ENCODE data around the gene INCA1. TPM values are rescaled to one million over a fixed set of nuclear protein-coding genes. Genes with fewer than 3 reads are reported as not detected.

Gene INCA1
- total and polyA plus RNA-seq, 2 of the 13 experiments (the other 11 are each of a cell fraction or from before 2014, with no cell fraction given) = 0.93 to 2.6 TPM

DNA sequence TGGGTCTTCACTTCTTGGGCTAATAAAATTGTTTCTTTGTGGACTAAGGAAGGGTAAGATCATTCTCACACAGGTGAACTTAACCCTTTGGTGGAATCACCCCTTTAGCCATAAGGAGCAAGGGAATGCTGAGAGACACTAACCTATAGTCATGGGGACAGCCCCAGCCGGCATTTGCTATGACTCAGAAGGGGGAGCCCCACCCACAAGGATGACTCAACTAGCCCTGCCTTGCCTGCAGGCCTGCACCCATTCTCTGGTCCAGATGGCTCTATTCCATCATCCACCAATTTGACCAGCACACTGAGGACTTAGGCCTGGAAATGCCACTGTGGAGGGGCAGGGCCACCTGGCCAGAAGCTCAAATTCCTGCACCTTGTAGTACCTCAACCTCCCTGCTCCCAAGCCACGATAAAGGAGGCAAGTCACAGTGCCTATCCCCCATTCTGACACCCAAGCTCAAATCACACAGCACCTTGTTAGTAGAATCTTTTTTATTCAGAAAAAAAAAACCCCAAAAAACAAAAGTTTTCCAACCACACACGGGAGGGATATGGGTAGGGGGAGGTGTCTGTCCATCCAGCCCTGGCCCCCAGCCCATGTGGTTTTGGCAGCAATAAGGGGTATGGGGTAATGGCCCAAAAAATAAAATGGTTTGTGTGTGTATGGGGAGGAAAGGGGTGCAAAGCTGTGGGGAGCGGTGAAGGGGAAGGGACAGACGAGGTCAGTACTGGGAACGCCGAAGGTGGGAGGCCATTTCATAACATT lies 52.0 kb downstream of the INCA1 start (continued):
- TF ChIP-seq, protein P1, sequence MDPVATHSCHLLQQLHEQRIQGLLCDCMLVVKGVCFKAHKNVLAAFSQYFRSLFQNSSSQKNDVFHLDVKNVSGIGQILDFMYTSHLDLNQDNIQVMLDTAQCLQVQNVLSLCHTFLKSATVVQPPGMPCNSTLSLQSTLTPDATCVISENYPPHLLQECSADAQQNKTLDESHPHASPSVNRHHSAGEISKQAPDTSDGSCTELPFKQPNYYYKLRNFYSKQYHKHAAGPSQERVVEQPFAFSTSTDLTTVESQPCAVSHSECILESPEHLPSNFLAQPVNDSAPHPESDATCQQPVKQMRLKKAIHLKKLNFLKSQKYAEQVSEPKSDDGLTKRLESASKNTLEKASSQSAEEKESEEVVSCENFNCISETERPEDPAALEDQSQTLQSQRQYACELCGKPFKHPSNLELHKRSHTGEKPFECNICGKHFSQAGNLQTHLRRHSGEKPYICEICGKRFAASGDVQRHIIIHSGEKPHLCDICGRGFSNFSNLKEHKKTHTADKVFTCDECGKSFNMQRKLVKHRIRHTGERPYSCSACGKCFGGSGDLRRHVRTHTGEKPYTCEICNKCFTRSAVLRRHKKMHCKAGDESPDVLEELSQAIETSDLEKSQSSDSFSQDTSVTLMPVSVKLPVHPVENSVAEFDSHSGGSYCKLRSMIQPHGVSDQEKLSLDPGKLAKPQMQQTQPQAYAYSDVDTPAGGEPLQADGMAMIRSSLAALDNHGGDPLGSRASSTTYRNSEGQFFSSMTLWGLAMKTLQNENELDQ (CRISPR knock-in tag; IDR thresholded peaks at IDR 0.05; ENCODE audit: borderline replicate concordance) = no peak
- TF ChIP-seq ZNF564 (CRISPR knock-in tag; IDR thresholded peaks at IDR 0.05) (no peak), SAP130 (CRISPR knock-in tag; IDR thresholded peaks at IDR 0.05; ENCODE audit: low read depth) (peak; percentile 61), ZNF20 (CRISPR knock-in tag; IDR thresholded peaks at IDR 0.05) (no peak), NCOR1 (IDR thresholded peaks at IDR 0.05; ENCODE audit: borderline replicate concordance, low read length) (no peak), RFX3 (CRISPR knock-in tag; IDR thresholded peaks at IDR 0.05) (no peak), MYNN (CRISPR knock-in tag; IDR thresholded peaks at IDR 0.05; ENCODE audit: low read depth) (no peak), FIP1L1 (IDR thresholded peaks at IDR 0.05; ENCODE audit: borderline replicate concordance, insufficient read depth, low read depth, low read length) (peak; percentile 62; the same call in 1 of the 2 replicates), ZIK1 (CRISPR knock-in tag; IDR thresholded peaks at IDR 0.05; ENCODE audit: borderline replicate concordance, low read depth) (no peak), ZNF331 (CRISPR knock-in tag; IDR thresholded peaks at IDR 0.05) (no peak), HOXA9 (CRISPR knock-in tag; IDR thresholded peaks at IDR 0.05; ENCODE audit: borderline replicate concordance) (no peak), KDM4B (CRISPR knock-in tag; IDR thresholded peaks at IDR 0.05) (no peak), ZNF484 (CRISPR knock-in tag; IDR thresholded peaks at IDR 0.05; ENCODE audit: borderline replicate concordance, low read depth) (no peak), NFE2L1 (CRISPR knock-in tag; IDR thresholded peaks at IDR 0.05; ENCODE audit: borderline replicate concordance) (no peak), CREM (IDR thresholded peaks at IDR 0.05) (no peak), CREM (CRISPR knock-in tag; IDR thresholded peaks at IDR 0.05) (no peak), ZZZ3 (CRISPR knock-in tag; IDR thresholded peaks at IDR 0.05; ENCODE audit: borderline replicate concordance) (no peak), ZNF430 (CRISPR knock-in tag; IDR thresholded peaks at IDR 0.05) (no peak)
- TF ChIP-seq, protein P2, sequence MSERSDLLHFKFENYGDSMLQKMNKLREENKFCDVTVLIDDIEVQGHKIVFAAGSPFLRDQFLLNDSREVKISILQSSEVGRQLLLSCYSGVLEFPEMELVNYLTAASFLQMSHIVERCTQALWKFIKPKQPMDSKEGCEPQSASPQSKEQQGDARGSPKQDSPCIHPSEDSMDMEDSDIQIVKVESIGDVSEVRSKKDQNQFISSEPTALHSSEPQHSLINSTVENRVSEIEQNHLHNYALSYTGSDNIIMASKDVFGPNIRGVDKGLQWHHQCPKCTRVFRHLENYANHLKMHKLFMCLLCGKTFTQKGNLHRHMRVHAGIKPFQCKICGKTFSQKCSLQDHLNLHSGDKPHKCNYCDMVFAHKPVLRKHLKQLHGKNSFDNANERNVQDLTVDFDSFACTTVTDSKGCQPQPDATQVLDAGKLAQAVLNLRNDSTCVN (CRISPR knock-in tag; IDR thresholded peaks at IDR 0.05; ENCODE audit: borderline replicate concordance) = no peak

Data from HepG2 (cell line).